Fibroblast of lung (primary cell): ENCODE results near the gene ABCA13. TPM values are rescaled to one million over a fixed set of nuclear protein-coding genes. Genes with fewer than 3 reads are reported as not detected.

Source experiments
- DNase-seq, 2 donors: peaks; one replicate each; pipeline versions ENCODE4 v3.0.0 to v3.0.0-alpha.2; 2010; ENCODE audit warnings: low read depth in 2 of 2
- H2AFZ ChIP-seq: 2 replicates; pipeline ENCODE4 v1.5.1; 2012; ENCODE audit warnings: low read length, control low read depth, inconsistent platforms
- H3K27ac ChIP-seq: 2 replicates; pipeline ENCODE4 v1.5.1; 2011; ENCODE audit warnings: low read length, control low read depth; ENCODE audit not compliant: insufficient read depth
- H3K27me3 ChIP-seq: 2 replicates; pipeline ENCODE4 v1.5.1; 2011; ENCODE audit warnings: mild to moderate bottlenecking, low read length; ENCODE audit not compliant: control insufficient read depth, insufficient read depth
- H3K36me3 ChIP-seq: 2 replicates; pipeline ENCODE4 v1.5.1; 2011; ENCODE audit warnings: low read length; ENCODE audit not compliant: control insufficient read depth, insufficient read depth
- H3K4me1 ChIP-seq: 2 replicates; pipeline ENCODE4 v1.5.1; 2011; ENCODE audit warnings: low read length; ENCODE audit not compliant: control insufficient read depth, insufficient read depth; ENCODE audit errors: extremely low read depth
- H3K4me2 ChIP-seq: 2 replicates; pipeline ENCODE4 v1.5.1; 2011; ENCODE audit warnings: low read length, control low read depth; ENCODE audit not compliant: insufficient read depth; ENCODE audit errors: extremely low read depth
- H3K4me3 ChIP-seq, 4 experiments: fragments of 200-600 bp in 1 of 4; sonication (generic) in 1 of 4; replicated peaks in 1 of 4; 2 replicates each; pipeline ENCODE4 v1.5.1; 2011 to 2016; ENCODE audit warnings: low read length in 4 of 4, low read depth in 3 of 4, mild to moderate bottlenecking in 3 of 4, control low read depth in 2 of 4, inconsistent platforms in 1 of 4, mixed read lengths in 1 of 4; ENCODE audit not compliant: insufficient read depth in 1 of 4; ENCODE audit errors: control extremely low read depth in 1 of 4
- H3K79me2 ChIP-seq: 2 replicates; pipeline ENCODE4 v1.5.1; 2012; ENCODE audit warnings: mild to moderate bottlenecking, low read length, inconsistent platforms; ENCODE audit not compliant: control insufficient read depth, insufficient read depth
- H3K9ac ChIP-seq: 2 replicates; pipeline ENCODE4 v1.5.1; 2011; ENCODE audit warnings: mild to moderate bottlenecking, low read length, control low read depth; ENCODE audit not compliant: insufficient read depth
- H3K9me3 ChIP-seq: 2 replicates; pipeline ENCODE4 v1.5.1; 2012; ENCODE audit warnings: low read depth, low read length; ENCODE audit not compliant: control insufficient read depth, insufficient read depth
- H4K20me1 ChIP-seq: 2 replicates; pipeline ENCODE4 v1.5.1; 2011; ENCODE audit warnings: low read length; ENCODE audit not compliant: control insufficient read depth, insufficient read depth; ENCODE audit errors: extremely low read depth
- CTCF ChIP-seq, 2 donors: IDR thresholded peaks in 1 of 2; conservative IDR thresholded peaks in 1 of 2; 1 replicate in 1 of 2; 2 replicates in 1 of 2; pipeline ENCODE4 v1.5.1; 2011 to 2012; ENCODE audit warnings: low read length in 2 of 2, control low read depth in 1 of 2, inconsistent platforms in 1 of 2, low read depth in 1 of 2, mild to moderate bottlenecking in 1 of 2
- EZH2 ChIP-seq: IDR thresholded peaks from 2 replicates; pipeline ENCODE4 v1.5.1; 2012; ENCODE audit warnings: low read length, control low read depth, mild to moderate bottlenecking; ENCODE audit errors: missing control alignments
- polyA plus RNA-seq, 2 donors: library from polyadenylated mRNA; depleted of rRNA in 1 of 2; stranded (reverse) in 1 of 2; unstranded in 1 of 2; fragments of >200 nt; gene quantifications; 2 replicates each; pipeline ENCODE4 v1.2.1, GENCODE V29; 2011 to 2012; ENCODE audit warnings: missing spikeins in 1 of 2
- total RNA-seq: library from RNA; depleted of rRNA; stranded (reverse); fragments of >200 nt; gene quantifications from 2 replicates; pipeline ENCODE4 v1.2.1, GENCODE V29; 2014

The ABCA13 gene
- total and polyA plus RNA-seq, 2 donors (not counting 1 experiment from before 2014, with no cell fraction given), result 0.08 to 10.9 TPM

- no peaks in the 10 kb centered on the region for H3K4me1 ChIP-seq
- H3K4me2 ChIP-seq, result no peak overlapping the region
- no peaks in the 10 kb centered on the region for H3K9me3 ChIP-seq
- H4K20me1 ChIP-seq, result no peaks in the 10 kb centered on the region
- H3K36me3 ChIP-seq, result no peaks in the 10 kb centered on the region
- H3K4me3 ChIP-seq, result no peak overlapping the region
- no peak overlapping the region for H3K27ac ChIP-seq
- H3K27me3 ChIP-seq, result no peaks in the 10 kb centered on the region
- no peak overlapping the region for H2AFZ ChIP-seq
- TF ChIP-seq CTCF (conservative IDR thresholded peaks at IDR 0.05 in 1 of 2, IDR thresholded peaks at IDR 0.05 in 1 of 2; ENCODE audit: low read depth in 1 of 2, low read length in 2 of 2) (no peak), EZH2 (no peak)
- H3K9ac ChIP-seq, result no peak overlapping the region
- no peaks in the 10 kb centered on the region for H3K79me2 ChIP-seq
- peak; percentile 2 to 10 for DNase-seq
Measured at GRCh38 chr7:48424731-48425130, 253.5 kb downstream of the ABCA13 start.

- Histone ChIP-seq H3K4me2 (no peak overlapping the region), H3K27me3 (no peaks in the 10 kb centered on the region), H3K79me2 (no peaks in the 10 kb centered on the region), H3K4me1 (no peaks in the 10 kb centered on the region), H3K9ac (no peak overlapping the region), H3K4me3 (no peak overlapping the region), H3K9me3 (no peaks in the 10 kb centered on the region), H3K27ac (no peak overlapping the region), H4K20me1 (no peaks in the 10 kb centered on the region), H3K36me3 (no peaks in the 10 kb centered on the region), H2AFZ (no peak overlapping the region)
- TF ChIP-seq EZH2 (no peak), CTCF (conservative IDR thresholded peaks at IDR 0.05 in 1 of 2, IDR thresholded peaks at IDR 0.05 in 1 of 2; ENCODE audit: low read depth in 1 of 2, low read length in 2 of 2) (no peak)
- no peak for DNase-seq
Measured at GRCh38 chr7:48426331-48426965, 255.2 kb downstream of the ABCA13 start.

GRCh38 chr7:48426966-48427555 lies 255.8 kb downstream of the ABCA13 start:
- TF ChIP-seq CTCF (conservative IDR thresholded peaks at IDR 0.05 in 1 of 2, IDR thresholded peaks at IDR 0.05 in 1 of 2; ENCODE audit: low read depth in 1 of 2, low read length in 2 of 2), result no peak
- no peak for TF ChIP-seq EZH2
- Histone ChIP-seq H3K36me3 (no peaks in the 10 kb centered on the region), H3K4me2 (no peak overlapping the region), H3K79me2 (no peaks in the 10 kb centered on the region), H3K27ac (no peak overlapping the region), H3K9ac (no peak overlapping the region), H4K20me1 (no peaks in the 10 kb centered on the region), H3K27me3 (no peaks in the 10 kb centered on the region), H3K9me3 (no peaks in the 10 kb centered on the region), H3K4me3 (no peak overlapping the region), H3K4me1 (no peaks in the 10 kb centered on the region), H2AFZ (no peak overlapping the region)
- DNase-seq, result peak in 1 of 2 donors; percentile 82
